Trophoblast cell (in vitro differentiated cells and primary cell): ENCODE measurements around the gene PRM2.

Experiments used
- DNase-seq, 2 donors: peaks; one replicate each; pipeline ENCODE4 v3.0.0-alpha.2; 2016
- H2AFZ ChIP-seq: 2 replicates; pipeline ENCODE4 v1.6.1; 2013; ENCODE audit warnings: low read length, moderate library complexity, mild to moderate bottlenecking; ENCODE audit not compliant: insufficient read depth, poor library complexity
- H2AK5ac ChIP-seq: 2 replicates; pipeline ENCODE4 v1.6.1; 2013; ENCODE audit warnings: mild to moderate bottlenecking, low read length
- H2BK120ac ChIP-seq: 2 replicates; pipeline ENCODE4 v1.6.1; 2013; ENCODE audit warnings: low read length, mild to moderate bottlenecking, moderate library complexity; ENCODE audit not compliant: insufficient read depth, poor library complexity
- H2BK12ac ChIP-seq: 2 replicates; pipeline ENCODE4 v1.6.1; 2013; ENCODE audit warnings: mild to moderate bottlenecking, low read length, moderate library complexity
- H2BK5ac ChIP-seq: 2 replicates; pipeline ENCODE4 v1.6.1; 2013; ENCODE audit warnings: low read length, low read depth, moderate library complexity, mild to moderate bottlenecking; ENCODE audit not compliant: poor library complexity
- H3K14ac ChIP-seq: 2 replicates; pipeline ENCODE4 v1.6.1; 2013; ENCODE audit warnings: mild to moderate bottlenecking, low read length
- H3K18ac ChIP-seq: 2 replicates; pipeline ENCODE4 v1.6.1; 2013; ENCODE audit warnings: mild to moderate bottlenecking, low read length
- H3K23ac ChIP-seq: 2 replicates; pipeline ENCODE4 v1.6.1; 2013; ENCODE audit warnings: low read length
- H3K27ac ChIP-seq: 2 replicates; pipeline ENCODE4 v1.5.1; 2013; ENCODE audit warnings: low read depth, mild to moderate bottlenecking, inconsistent platforms, low read length, moderate library complexity
- H3K27me3 ChIP-seq: 2 replicates; pipeline ENCODE4 v1.6.1; 2013; ENCODE audit warnings: inconsistent platforms, mild to moderate bottlenecking, low read length, moderate library complexity; ENCODE audit not compliant: insufficient read depth
- H3K36me3 ChIP-seq, 2 experiments: 1 replicate in 1 of 2; 2 replicates in 1 of 2; pipeline ENCODE4 v1.6.1; 2013; ENCODE audit warnings: low read length in 2 of 2, mild to moderate bottlenecking in 2 of 2, moderate library complexity in 1 of 2; ENCODE audit not compliant: insufficient read depth in 2 of 2, control insufficient read depth in 1 of 2
- H3K4ac ChIP-seq: 2 replicates; pipeline ENCODE4 v1.6.1; 2013; ENCODE audit warnings: low read depth, mild to moderate bottlenecking, low read length, moderate library complexity
- H3K4me1 ChIP-seq, 2 experiments: 1 replicate in 1 of 2; 2 replicates in 1 of 2; pipeline ENCODE4 v1.6.1; 2013; ENCODE audit warnings: low read length in 2 of 2, mild to moderate bottlenecking in 2 of 2, moderate library complexity in 1 of 2; ENCODE audit not compliant: insufficient read depth in 2 of 2, control insufficient read depth in 1 of 2
- H3K4me2 ChIP-seq: 2 replicates; pipeline ENCODE4 v1.6.1; 2013; ENCODE audit warnings: inconsistent platforms, mild to moderate bottlenecking, low read length, moderate library complexity
- H3K4me3 ChIP-seq: 2 replicates; pipeline ENCODE4 v1.5.1; 2013; ENCODE audit warnings: mild to moderate bottlenecking, low read depth, low read length, inconsistent platforms
- H3K79me1 ChIP-seq: one replicate; pipeline ENCODE4 v1.6.1; 2013; ENCODE audit warnings: low read length
- H3K79me2 ChIP-seq: 2 replicates; pipeline ENCODE4 v1.6.1; 2013; ENCODE audit warnings: low read length, mild to moderate bottlenecking; ENCODE audit not compliant: control insufficient read depth, insufficient read depth, poor library complexity
- H3K9ac ChIP-seq: 2 replicates; pipeline ENCODE4 v1.6.1; 2013; ENCODE audit warnings: mild to moderate bottlenecking, low read length
- H3K9me3 ChIP-seq: 2 replicates; pipeline ENCODE4 v1.6.1; 2013; ENCODE audit warnings: low read depth, mild to moderate bottlenecking, control low read depth, inconsistent platforms, low read length; ENCODE audit not compliant: insufficient read depth
- H4K12ac ChIP-seq: 2 replicates; pipeline ENCODE4 v1.6.1; 2013; ENCODE audit warnings: low read depth, mild to moderate bottlenecking, low read length, moderate library complexity
- H4K8ac ChIP-seq: 2 replicates; pipeline ENCODE4 v1.6.1; 2013; ENCODE audit warnings: low read depth, mild to moderate bottlenecking, low read length, moderate library complexity
- H4K91ac ChIP-seq: one replicate; pipeline ENCODE4 v1.6.1; 2013; ENCODE audit warnings: low read depth, mild to moderate bottlenecking, low read length, moderate library complexity
- WGBS: extraction: QIAGEN DNeasy Blood & Tissue Kit; methylation state at CpG from one replicate; pipeline ENCODE4 v1.1.7; 2013; ENCODE audit warnings: missing lambda C conversion rate; ENCODE audit not compliant: insufficient read length, insufficient coverage; ENCODE audit errors: extremely low coverage; 5-methylcytosine and 5-hydroxymethylcytosine counted together

Gene PRM2

DNA sequence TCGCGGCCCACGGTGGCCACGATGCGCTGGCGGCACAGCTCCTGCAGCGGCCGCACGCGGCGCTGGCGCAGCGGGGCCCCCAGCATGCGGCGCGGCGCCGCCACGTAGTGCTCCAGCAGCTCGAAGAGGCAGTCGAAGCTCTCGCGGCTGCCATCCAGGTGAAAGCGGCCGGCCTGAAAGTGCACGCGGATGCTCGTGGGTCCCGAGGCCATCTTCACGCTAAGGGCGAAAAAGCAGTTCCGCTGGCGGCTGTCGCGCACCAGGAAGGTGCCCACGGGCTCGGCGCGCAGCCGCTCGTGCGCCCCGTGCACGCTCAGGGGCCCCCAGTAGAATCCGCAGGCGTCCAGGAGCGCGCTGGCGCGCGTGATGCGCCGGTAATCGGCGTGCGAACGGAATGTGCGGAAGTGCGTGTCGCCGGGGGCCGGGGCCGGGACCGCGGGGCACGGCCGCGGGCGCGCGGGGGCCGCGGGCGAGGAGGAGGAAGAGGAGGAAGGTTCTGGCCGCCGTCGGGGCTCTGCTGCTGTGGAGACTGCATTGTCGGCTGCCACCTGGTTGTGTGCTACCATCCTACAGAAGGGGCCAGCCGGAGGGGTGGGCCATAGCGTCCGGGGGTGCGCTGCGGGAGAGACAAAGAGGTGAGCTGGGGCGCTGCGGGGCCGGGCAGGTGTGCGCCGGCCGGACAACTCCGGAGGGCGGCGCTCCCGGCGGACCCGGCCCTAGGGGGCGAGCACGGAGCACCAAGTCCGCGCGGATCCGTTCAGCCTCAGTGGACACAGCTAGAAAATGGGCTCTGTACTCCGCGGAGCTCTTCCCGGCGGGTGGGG lies 21.2 kb downstream of the PRM2 start:
- Histone ChIP-seq H3K79me2 (peaks cover 18% of the 10 kb centered on the region), H2BK5ac (peak overlapping the region; percentile 24), H3K9ac (peak overlapping the region; percentile 78), H2AK5ac (peak overlapping the region; percentile 1), H3K4me3 (peak overlapping the region; percentile 86), H3K23ac (no peak overlapping the region), H3K9me3 (peaks cover 2% of the 10 kb centered on the region), H3K27me3 (no peaks in the 10 kb centered on the region), H3K18ac (peak overlapping the region; percentile 13), H4K8ac (peak overlapping the region; percentile 44), H3K4me2 (peak overlapping the region; percentile 84), H3K14ac (peak overlapping the region; percentile 50), H3K4me1 (peaks cover 15 to 24% of the 10 kb centered on the region in 2 experiments), H2BK120ac (peak overlapping the region; percentile 13), H2AFZ (peak overlapping the region; percentile 56), H3K36me3 (peaks cover 4 to 8% of the 10 kb centered on the region in 2 experiments), H3K4ac (peak overlapping the region; percentile 41), H3K27ac (peak overlapping the region; percentile 63), H3K79me1 (peaks cover 20% of the 10 kb centered on the region), H4K12ac (peak overlapping the region; percentile 9), H2BK12ac (peak overlapping the region; percentile 26), H4K91ac (peak overlapping the region; percentile 81)
- DNase-seq, result peak; percentile 42 to 63
- no CpG with 5 or more reads among the region's 105 CpGs for WGBS

DNA sequence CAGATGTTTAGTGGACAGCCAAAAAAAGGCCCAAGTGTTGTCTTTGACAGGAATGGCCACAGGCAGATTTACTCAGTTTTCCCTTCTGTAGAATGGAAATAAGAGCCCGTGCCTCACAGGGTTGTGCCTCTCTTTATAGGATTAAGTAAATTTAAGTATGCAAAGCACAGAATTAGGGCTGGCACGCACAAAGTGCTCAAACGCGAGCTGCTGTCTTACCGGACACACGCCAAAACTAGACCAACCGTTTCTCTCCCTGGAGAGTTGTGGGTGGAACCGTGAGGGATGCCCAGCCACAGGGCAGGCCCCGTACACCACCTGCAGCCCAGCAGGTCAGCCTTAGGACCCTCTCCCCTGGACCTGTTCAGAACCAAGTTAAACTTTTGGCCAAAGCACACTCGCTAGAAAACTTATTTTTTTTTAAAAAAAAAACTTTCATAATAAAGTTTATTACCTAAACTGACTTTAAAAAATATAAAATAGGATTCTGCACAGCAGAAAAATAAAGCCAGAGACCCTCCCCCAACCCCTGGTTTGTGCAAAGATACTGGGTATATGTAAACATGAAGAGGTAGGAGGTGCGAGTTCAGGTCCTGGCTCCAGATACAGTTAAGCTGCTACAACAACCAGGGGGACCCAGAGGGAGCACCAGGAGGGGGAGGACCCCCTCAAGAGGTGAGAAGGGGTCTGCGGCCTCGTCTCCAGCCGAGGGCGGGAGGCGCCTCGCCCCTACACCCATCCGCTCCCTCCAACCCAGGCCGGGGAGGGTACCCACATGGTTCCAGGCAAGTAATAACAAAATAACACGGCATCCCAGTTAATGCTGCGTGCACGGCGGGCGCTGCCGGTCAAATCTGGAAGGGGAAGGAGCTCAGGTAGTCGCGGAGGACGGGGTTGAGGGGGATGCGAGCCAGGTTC lies 22.0 kb downstream of the PRM2 start:
- peak overlapping the region; percentile 41 for H3K18ac ChIP-seq
- peak overlapping the region; percentile 9 for H4K12ac ChIP-seq
- no CpG with 5 or more reads among the region's 29 CpGs for WGBS
- H4K91ac ChIP-seq, result no peak overlapping the region
- H3K79me1 ChIP-seq, result peaks cover 20% of the 10 kb centered on the region
- H3K4me1 ChIP-seq, result peaks cover 12 to 20% of the 10 kb centered on the region in 2 experiments
- H3K23ac ChIP-seq, result no peak overlapping the region
- H4K8ac ChIP-seq, result no peak overlapping the region
- H3K36me3 ChIP-seq, result peaks cover 7 to 8% of the 10 kb centered on the region in 2 experiments
- H3K9ac ChIP-seq, result peak overlapping the region; percentile 36
- no peak overlapping the region for H2AFZ ChIP-seq
- H3K4me3 ChIP-seq, result peak overlapping the region; percentile 86
- no peak overlapping the region for H2BK120ac ChIP-seq
- peaks cover 2% of the 10 kb centered on the region for H3K9me3 ChIP-seq
- peak overlapping the region; percentile 84 for H3K4me2 ChIP-seq
- peak overlapping the region; percentile 49 for H3K4ac ChIP-seq
- no peak overlapping the region for H3K27ac ChIP-seq
- H2AK5ac ChIP-seq, result no peak overlapping the region
- H2BK12ac ChIP-seq, result no peak overlapping the region
- no peaks in the 10 kb centered on the region for H3K27me3 ChIP-seq
- H2BK5ac ChIP-seq, result no peak overlapping the region
- peaks cover 18% of the 10 kb centered on the region for H3K79me2 ChIP-seq
- no peak for DNase-seq
- peak overlapping the region; percentile 50 for H3K14ac ChIP-seq

DNA sequence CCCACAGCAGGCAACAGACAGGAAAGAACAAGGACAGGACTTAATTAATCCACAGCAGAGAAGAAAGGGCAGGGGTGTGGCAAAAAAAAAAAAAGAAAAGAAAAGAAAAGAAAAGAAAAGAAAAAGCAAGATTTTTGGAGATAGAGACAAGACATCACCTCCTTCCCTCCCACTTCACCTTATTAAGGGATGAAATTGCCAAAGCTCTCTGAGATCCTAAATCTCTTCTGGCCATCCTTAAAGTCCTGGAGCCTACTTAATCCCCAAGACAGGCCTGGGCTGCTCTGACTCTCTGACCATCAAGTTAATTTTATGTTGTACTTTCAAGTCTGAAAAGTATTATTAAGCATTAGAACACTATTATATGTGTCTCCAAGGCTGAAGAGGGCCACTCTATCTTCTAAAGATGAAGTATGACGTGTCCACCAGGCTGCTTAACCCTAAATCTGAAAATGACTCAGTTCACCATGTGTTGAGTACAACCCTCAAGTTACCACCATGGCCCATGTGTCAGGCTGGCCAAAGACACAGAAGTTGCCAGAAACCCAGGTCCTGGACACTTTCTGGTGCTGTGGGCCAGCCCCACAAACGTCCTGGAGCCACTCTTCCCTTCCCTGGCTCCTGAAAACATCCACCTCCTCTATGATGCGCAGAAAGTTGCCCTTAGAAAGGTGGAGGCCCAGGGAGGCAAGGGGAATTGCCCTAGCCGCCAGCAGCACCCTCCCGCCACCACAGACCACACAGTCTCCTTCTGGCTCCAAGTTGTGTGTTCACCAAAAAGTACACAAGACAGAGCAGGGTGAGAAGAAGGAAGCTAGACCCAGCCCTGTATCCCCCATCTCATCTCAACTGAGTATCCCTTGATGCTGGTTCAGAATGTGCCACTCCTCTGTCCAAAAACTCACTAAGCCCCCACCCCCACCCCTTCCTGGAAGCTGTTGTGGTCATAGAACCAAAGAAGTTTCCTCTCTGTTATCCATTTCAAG lies 23.0 kb downstream of the PRM2 start:
- peaks cover 20% of the 10 kb centered on the region for H3K79me1 ChIP-seq
- H2AFZ ChIP-seq, result peak overlapping the region; percentile 37
- no peak overlapping the region for H3K27ac ChIP-seq
- no peak overlapping the region for H3K14ac ChIP-seq
- no peak overlapping the region for H3K4me3 ChIP-seq
- H2BK120ac ChIP-seq, result no peak overlapping the region
- WGBS, result no CpG with 5 or more reads among the region's 5 CpGs
- peaks cover 7 to 8% of the 10 kb centered on the region in 2 experiments for H3K36me3 ChIP-seq
- no peak overlapping the region for H2AK5ac ChIP-seq
- H4K91ac ChIP-seq, result no peak overlapping the region
- H2BK5ac ChIP-seq, result no peak overlapping the region
- H4K12ac ChIP-seq, result no peak overlapping the region
- DNase-seq, result peak in 1 of 2 donors; percentile 17
- H3K4ac ChIP-seq, result peak overlapping the region; percentile 37
- peaks cover 18% of the 10 kb centered on the region for H3K79me2 ChIP-seq
- H3K4me1 ChIP-seq, result peaks cover 12 to 20% of the 10 kb centered on the region in 2 experiments
- H2BK12ac ChIP-seq, result no peak overlapping the region
- no peaks in the 10 kb centered on the region for H3K27me3 ChIP-seq
- no peak overlapping the region for H4K8ac ChIP-seq
- no peak overlapping the region for H3K9ac ChIP-seq
- H3K23ac ChIP-seq, result no peak overlapping the region
- peak overlapping the region; percentile 38 for H3K4me2 ChIP-seq
- H3K9me3 ChIP-seq, result no peaks in the 10 kb centered on the region
- H3K18ac ChIP-seq, result peak overlapping the region; percentile 33
